Hypothalamus (tissue), 51 donors: ENCODE data around the gene ARHGEF28.

Source experiments
- DNase-seq, 51 donors: peaks; one replicate each; lab custom pipeline; 2025; lab: John Stamatoyannopoulos, UW

Gene ARHGEF28

GRCh38 chr5:73911761-73912393 is 285.9 kb downstream of the ARHGEF28 start:
- DNase-seq, result no peak

DNA sequence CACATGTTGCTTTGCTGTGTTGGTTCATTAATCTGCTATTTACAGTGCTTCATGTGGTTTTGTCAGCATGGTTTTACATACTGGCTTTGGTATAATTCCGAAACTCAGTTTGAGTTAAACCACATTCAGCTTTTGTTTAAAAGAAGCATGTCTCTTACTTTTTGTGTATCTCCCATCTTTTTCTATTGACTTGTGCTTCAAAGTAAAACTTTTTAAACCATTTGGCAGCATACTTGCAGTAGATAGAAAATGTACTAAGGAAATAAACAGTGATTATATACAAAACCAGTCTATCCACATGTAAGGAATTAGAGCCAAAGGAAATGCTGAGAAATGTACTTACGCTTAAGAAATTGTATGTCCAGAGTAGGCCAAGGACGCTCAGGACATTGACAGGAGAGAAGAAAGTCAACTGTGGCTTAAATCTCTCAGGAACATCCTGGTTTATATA is 286.9 kb downstream of the ARHGEF28 start:
- DNase-seq, result no peak

DNA sequence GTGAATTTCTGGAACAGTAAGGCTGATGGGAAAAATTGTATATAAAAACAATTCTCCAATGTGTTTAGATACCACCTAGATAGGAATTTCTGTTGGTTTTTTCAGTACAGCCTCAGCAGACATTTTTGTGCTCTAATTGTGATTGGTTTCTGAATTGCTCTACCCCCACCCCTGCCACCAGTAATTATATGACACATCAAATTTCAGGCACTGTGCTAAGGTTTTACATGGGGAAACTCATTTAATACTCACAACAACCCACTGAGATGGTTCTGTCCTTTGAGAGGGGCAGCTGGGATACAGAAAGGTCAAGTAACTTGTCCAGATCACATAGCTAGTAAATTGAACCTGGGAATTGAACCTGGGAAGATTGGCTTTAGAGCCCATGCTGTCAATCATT is 288.0 kb downstream of the ARHGEF28 start:
- DNase-seq, result no peak

DNA sequence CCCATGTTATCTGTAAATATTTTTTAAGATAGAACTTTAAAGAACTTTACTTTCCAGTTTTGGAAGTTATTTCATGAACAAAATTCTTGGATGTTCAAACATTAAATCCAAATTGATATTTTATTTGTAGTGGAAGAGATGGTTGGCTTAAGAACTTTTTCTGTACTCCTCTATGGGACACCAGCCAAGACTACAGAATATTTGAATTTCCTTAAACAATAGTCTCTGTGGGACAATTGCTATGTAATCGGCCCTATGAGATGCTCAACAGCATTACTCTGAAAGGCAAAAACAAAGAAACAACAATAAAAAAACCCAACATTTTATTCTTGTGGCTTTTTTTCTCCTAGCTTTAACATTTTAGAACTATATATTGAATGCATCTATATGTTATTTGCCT is 289.3 kb downstream of the ARHGEF28 start:
- DNase-seq, result no peak

DNA sequence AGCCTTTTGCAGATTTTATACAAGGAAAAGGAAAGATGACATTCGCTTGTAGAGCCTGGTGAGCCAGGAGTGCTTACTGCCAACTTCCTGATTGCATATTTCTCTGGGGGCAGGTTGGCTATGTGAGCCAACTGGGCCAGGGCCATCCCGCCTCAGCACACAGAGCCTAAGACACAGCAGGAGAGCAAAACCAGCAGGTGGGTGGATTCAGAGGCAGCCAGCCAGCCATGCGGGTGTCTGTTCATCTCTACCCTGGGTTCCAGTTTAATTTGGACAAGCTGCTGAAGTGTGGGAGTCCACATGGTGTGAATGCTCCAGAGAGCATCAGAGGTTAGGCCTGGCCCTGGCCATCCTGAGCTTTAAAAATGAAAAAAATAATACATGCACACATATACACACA is 291.4 kb downstream of the ARHGEF28 start:
- peak in 1 of 51 donors; percentile 51 for DNase-seq

GRCh38 chr5:73917891-73918290 is 291.9 kb downstream of the ARHGEF28 start:
- no peak for DNase-seq

DNA sequence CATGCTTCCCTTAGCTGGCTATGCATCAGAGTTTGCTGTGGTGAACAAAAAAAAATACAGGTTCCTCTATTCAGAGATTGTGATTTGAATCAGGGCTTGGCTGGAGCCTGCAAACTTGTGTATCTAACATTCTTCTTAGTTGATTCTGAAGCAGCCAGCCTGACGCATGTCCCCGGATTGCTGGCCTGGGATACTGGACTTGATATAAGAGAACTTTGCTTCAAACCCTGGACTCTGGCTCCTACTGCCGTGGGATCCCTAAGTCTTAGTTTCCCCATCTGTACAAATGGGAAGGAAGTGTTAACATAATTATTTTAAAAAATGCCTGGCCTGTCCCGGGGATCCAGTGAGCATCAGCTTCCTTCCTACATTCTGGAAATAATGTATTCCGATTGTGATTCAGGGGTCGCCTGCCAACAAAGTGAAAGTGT is 292.8 kb downstream of the ARHGEF28 start:
- DNase-seq, result no peak

- no peak for DNase-seq
Observed at GRCh38 chr5:73921741-73922140, 295.7 kb downstream of the ARHGEF28 start.

DNA sequence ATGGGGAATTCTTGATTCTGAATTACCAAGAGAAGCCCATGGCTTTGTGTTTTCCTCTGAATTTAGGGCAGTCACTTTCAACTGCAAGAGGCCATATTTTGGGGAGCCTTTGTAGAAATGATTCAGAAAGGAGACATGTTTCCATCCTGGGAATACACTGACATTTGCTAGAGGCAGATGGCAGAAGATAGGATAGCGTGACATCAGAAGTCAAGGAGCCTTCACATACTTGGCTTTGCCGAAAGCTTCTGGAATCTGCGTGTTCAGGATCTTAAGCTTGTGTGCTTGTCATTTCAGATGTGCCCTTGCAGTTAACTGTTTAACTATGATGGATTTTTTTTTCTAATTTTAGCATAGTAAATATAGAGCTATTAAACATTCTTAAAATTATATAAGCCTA is 296.2 kb downstream of the ARHGEF28 start:
- no peak for DNase-seq

GRCh38 chr5:73922875-73923557 is 297.0 kb downstream of the ARHGEF28 start:
- no peak for DNase-seq

DNA sequence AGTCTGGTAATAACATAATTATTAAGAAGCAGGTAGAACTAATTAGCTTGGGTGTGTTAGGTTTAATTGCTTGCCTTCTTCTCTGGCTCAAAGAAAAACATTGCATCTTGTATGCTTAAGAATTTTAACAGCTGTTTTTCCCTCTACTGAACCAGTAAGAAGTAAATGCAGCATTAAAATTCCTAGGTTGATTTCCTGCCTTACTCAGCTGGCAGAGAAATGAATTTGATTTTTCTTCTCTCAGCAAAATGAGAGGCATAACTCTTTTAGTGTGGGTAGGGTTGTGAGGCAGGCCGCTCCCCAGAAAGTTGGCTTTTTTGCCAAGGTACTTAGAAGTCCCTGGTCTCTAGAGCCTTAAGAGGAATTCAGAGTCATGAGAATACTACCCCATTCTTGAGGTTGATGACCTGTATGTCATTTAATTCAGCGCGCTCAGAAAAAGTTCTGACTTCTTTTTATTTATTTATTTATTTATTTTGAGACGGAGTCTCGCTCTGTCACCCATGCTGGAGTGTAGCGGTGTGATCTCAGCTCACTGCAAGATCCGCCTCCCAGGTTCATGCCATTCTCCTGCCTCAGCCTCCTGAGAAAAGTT is 302.6 kb downstream of the ARHGEF28 start:
- no peak for DNase-seq

DNA sequence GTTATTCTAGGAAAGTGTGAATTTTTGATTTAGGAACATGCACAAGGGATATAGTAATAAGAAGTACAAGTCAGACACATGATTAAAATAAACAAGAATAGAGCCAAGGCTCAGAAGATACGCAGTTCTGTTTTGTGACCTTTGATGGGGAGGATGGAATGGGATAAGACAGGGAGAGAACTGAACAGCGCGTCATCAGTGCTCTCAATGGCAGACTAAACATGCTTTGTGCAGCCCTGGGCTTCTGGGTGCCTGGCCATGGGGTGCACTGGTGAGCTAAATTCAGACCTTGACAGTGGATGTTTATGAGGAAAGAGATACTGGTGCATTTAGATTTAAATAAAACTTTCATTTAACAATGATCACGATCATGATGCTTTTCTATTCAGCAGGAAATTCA is 309.7 kb downstream of the ARHGEF28 start:
- DNase-seq, result no peak

GRCh38 chr5:73938280-73938937 is 312.4 kb downstream of the ARHGEF28 start:
- DNase-seq, result no peak

DNA sequence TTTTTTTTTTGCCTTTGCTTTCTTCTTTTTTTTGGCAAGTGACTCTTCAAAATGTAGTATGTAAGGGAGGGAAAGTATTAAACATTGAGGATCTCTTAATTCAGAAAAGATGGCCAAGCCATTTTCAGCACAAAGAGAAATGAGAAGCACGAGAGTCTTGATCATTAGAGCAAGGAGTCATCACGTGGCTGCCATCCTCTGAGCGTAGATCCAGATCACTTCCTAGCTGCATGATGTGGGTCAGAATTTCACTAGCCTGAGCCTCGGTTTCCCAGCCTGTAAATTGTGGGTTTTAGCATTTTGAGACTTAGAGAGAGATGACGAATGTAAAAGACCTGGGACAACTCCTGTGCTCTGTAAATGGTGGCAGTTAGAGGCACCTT is 312.9 kb downstream of the ARHGEF28 start:
- DNase-seq, result no peak

- no peak for DNase-seq
Observed at GRCh38 chr5:73939557-73939956, 313.6 kb downstream of the ARHGEF28 start.

GRCh38 chr5:73940026-73940425 is 314.0 kb downstream of the ARHGEF28 start:
- DNase-seq, result peak in 1 of 51 donors; percentile 7

- DNase-seq, result no peak
Observed at GRCh38 chr5:73940801-73941200, 314.8 kb downstream of the ARHGEF28 start.

DNA sequence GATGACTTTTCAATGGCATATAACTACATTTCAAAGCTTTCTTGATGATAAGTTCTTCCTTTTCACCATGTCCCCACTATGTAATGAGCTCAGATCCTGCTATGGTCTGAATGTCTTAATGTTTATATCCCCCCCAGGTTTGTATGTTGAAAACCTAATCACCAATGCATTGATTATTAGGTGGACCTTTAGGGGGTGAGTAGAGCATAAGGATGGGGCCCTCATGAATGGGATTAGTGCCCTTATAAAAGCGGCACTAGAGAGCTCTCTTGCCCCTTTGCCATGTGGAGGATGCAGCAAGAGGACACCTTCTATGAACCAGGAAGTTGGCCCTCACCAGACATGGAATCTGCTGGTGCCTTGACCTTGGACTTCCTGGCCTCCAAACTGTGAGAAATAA is 316.8 kb downstream of the ARHGEF28 start:
- no peak for DNase-seq

- DNase-seq, result no peak
Observed at GRCh38 chr5:73943397-73943796, 317.4 kb downstream of the ARHGEF28 start.

DNA sequence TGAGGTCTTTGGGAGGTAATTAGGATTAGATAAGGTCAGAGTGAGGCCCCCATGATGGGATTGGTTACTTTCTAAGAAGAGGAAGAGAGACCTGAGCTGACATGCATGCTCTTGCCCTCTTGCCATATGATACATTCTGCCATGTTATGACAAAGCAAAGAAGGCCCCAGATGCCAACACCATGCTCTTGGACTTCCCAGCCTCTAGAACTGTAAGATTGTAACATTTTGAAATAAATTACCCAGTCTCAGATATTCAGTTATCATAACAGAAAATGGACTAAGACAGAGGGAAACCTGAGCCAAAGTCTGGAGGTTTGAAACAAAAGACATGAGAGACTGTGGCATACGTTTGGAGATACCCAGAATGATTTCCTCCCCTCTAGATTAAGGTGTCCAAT is 318.6 kb downstream of the ARHGEF28 start:
- no peak for DNase-seq

- no peak for DNase-seq
Observed at GRCh38 chr5:73945505-73945904, 319.5 kb downstream of the ARHGEF28 start.

DNA sequence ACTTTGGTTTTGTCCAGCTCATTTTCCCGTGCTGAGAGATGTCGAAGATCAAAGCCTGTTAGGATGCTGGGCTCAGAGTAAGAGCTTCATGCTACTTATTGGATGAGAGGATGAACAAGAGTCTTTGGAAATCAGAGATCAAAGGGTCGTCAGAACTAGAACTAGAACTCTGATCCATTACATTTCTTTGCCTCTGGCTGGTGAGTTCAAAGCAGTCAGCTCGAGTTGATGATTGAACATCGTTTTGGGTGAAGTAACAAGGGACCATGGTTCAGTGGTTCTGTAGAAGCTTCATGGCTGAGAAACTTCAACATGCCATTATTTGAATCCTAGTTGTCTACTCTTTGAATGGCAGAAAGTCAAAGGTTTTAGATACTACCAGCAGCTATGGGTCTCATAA is 320.3 kb downstream of the ARHGEF28 start:
- no peak for DNase-seq
